B cell (primary cell): ENCODE results near the gene WIPI1. TPM values are rescaled to one million over a fixed set of nuclear protein-coding genes. Genes with fewer than 3 reads are reported as not detected.

Source experiments
- ATAC-seq: fragments of 200-7000 bp; cut with Tn5 transposase; one replicate; pipeline ENCODE4 v1.10.0; 2021; ENCODE audit warnings: low read depth, mild to moderate bottlenecking, moderate number of reproducible peaks, moderate library complexity
- CTCF ChIA-PET: fragments of 350-600 bp; sonication (Branson Sonifier 250); formaldehyde crosslinking; loops from one replicate; lab custom pipeline; 2021; ENCODE audit warnings: antibody characterized with exemption, inconsistent platforms; lab: Charles Lee
- POLR2A ChIA-PET: fragments of 350-600 bp; sonication (Branson Sonifier 250); formaldehyde crosslinking; loops from one replicate; lab custom pipeline; 2021; ENCODE audit warnings: antibody characterized with exemption; lab: Charles Lee
- DNase-seq: peaks from one replicate; pipeline ENCODE4 v3.0.0; 2013
- H2AFZ ChIP-seq: 2 replicates; pipeline ENCODE4 v1.6.1; 2012; ENCODE audit warnings: mild to moderate bottlenecking, low read depth, low read length; ENCODE audit not compliant: insufficient read depth, poor library complexity, severe bottlenecking
- H3K27ac ChIP-seq, 2 donors: 1 replicate in 1 of 2; 2 replicates in 1 of 2; pipeline ENCODE4 v1.5.1; 2012 to 2013; ENCODE audit warnings: low read length in 2 of 2, mild to moderate bottlenecking in 2 of 2, moderate library complexity in 1 of 2
- H3K27me3 ChIP-seq, 4 experiments: fragments of 200-600 bp in 1 of 4; sonication (generic) in 1 of 4; replicated peaks in 1 of 4; 1 replicate in 2 of 4; 2 replicates in 2 of 4; pipeline versions ENCODE4 v1.6.1 to v1.7.0; 2013 to 2016; ENCODE audit warnings: low read length in 3 of 4, mild to moderate bottlenecking in 2 of 4, mixed read lengths in 1 of 4, moderate library complexity in 1 of 4; ENCODE audit not compliant: insufficient read depth in 4 of 4, control insufficient read depth in 3 of 4; ENCODE audit errors: control extremely low read depth in 1 of 4
- H3K36me3 ChIP-seq, 2 experiments: replicated peaks in 1 of 2; 1 replicate in 1 of 2; 2 replicates in 1 of 2; pipeline versions ENCODE4 v1.6.1 to v1.7.1; 2013; ENCODE audit warnings: low read length in 1 of 2; ENCODE audit not compliant: insufficient read depth in 2 of 2, control insufficient read depth in 1 of 2; ENCODE audit errors: control extremely low read depth in 1 of 2, extremely low read depth in 1 of 2
- H3K4me1 ChIP-seq, 2 donors: fragments of 200-600 bp in 1 of 2; sonication (generic) in 1 of 2; 1 replicate in 1 of 2; 2 replicates in 1 of 2; pipeline versions ENCODE4 v1.5.1 to v1.6.1; 2013 to 2017; ENCODE audit warnings: low read length in 2 of 2; ENCODE audit not compliant: control insufficient read depth in 2 of 2, insufficient read depth in 2 of 2
- H3K4me2 ChIP-seq: replicated peaks from 2 replicates; pipeline ENCODE3; 2012; ENCODE audit warnings: mild to moderate bottlenecking, low read depth, low read length; ENCODE audit not compliant: poor library complexity, severe bottlenecking
- H3K4me3 ChIP-seq, 5 experiments: fragments of 200-600 bp in 1 of 5; sonication (generic) in 1 of 5; 1 replicate in 3 of 5; 2 replicates in 2 of 5; pipeline versions ENCODE4 v1.5.1 to v1.7.0; 2011 to 2016; ENCODE audit warnings: low read length in 4 of 5, mild to moderate bottlenecking in 4 of 5, low read depth in 2 of 5, control low read depth in 1 of 5, moderate library complexity in 1 of 5; ENCODE audit not compliant: insufficient read depth in 1 of 5; ENCODE audit errors: control extremely low read depth in 1 of 5, extremely low read depth in 1 of 5
- H3K79me2 ChIP-seq: fragments of 200-600 bp; sonication (generic); one replicate; pipeline ENCODE4 v1.6.0; 2016; ENCODE audit warnings: low read length; ENCODE audit not compliant: control insufficient read depth, insufficient read depth
- H3K9ac ChIP-seq: fragments of 200-600 bp; sonication (generic); 2 replicates; pipeline ENCODE4 v1.6.1; 2017; ENCODE audit warnings: mild to moderate bottlenecking, low read length, moderate library complexity
- H3K9me3 ChIP-seq, 3 donors: one replicate each; pipeline versions ENCODE4 v1.6.1 to v1.7.1; 2013; ENCODE audit warnings: low read length in 2 of 3; ENCODE audit not compliant: control insufficient read depth in 2 of 3, insufficient read depth in 1 of 3; ENCODE audit errors: control extremely low read depth in 1 of 3
- H4K20me1 ChIP-seq: 2 replicates; pipeline ENCODE4 v1.6.0; 2012; ENCODE audit warnings: mild to moderate bottlenecking, low read length; ENCODE audit not compliant: insufficient read depth, control insufficient read depth, poor library complexity, severe bottlenecking
- H3K27ac Mint-ChIP-seq: one replicate; pipeline ENCODE4 v1.8.0; 2021; ENCODE audit warnings: mixed read lengths
- H3K27me3 Mint-ChIP-seq: one replicate; pipeline ENCODE4 v1.8.0; 2021; ENCODE audit warnings: mixed read lengths
- H3K4me1 Mint-ChIP-seq: one replicate; pipeline ENCODE4 v1.8.0; 2021; ENCODE audit warnings: mixed read lengths
- H3K4me3 Mint-ChIP-seq: one replicate; pipeline ENCODE4 v1.8.0; 2021; ENCODE audit warnings: mixed read lengths
- H3K9me3 Mint-ChIP-seq: one replicate; pipeline ENCODE4 v1.8.0; 2022; ENCODE audit warnings: mixed read lengths; ENCODE audit not compliant: insufficient read depth
- CTCF ChIP-seq: fragments of 200-600 bp; IDR thresholded peaks from one replicate; pipeline ENCODE4 v1.8.0; 2022; ENCODE audit warnings: antibody characterized with exemption, mild to moderate bottlenecking
- EZH2 ChIP-seq: IDR thresholded peaks from 2 replicates; pipeline ENCODE4 v1.6.1; 2012; ENCODE audit warnings: borderline replicate concordance, low read depth, mild to moderate bottlenecking, moderate library complexity, low read length; ENCODE audit not compliant: insufficient read depth, poor library complexity, severe bottlenecking
- WGBS: methylation state at CpG from one replicate; pipeline ENCODE4 v1.1.5; 2013; ENCODE audit warnings: missing lambda C conversion rate; ENCODE audit not compliant: insufficient coverage; 5-methylcytosine and 5-hydroxymethylcytosine counted together
- intact Hi-C: fragments of 100-400 bp; cut with micrococcal nuclease; formaldehyde crosslinking; loops from one replicate; pipeline ENCODE4 v1.10.0; 2022
- polyA plus RNA-seq: library from polyadenylated mRNA; depleted of rRNA; stranded (reverse); fragments of >200 nt; gene quantifications from 2 replicates; pipeline ENCODE4 v1.2.3, GENCODE V29; 2012
- total RNA-seq, 2 donors: library from RNA; stranded (reverse); fragments of 120-200 nt in 1 of 2; gene quantifications; 1 replicate in 1 of 2; 2 replicates in 1 of 2; pipeline versions ENCODE4 v1.2.3 to v1.2.4, GENCODE V29; 2013 to 2022

Gene WIPI1
- total and polyA plus RNA-seq, 2 donors (not counting 1 experiment from before 2014, with no cell fraction given) = 6.0 to 14.7 TPM

GRCh38 chr17:68400404-68400735 is 56.9 kb downstream of the WIPI1 start:
- Histone ChIP-seq H3K9ac (no peak overlapping the region), H3K27ac (no peak overlapping the region), H3K27me3 (no peaks in the 10 kb centered on the region), H3K4me3 (no peak overlapping the region), H3K9me3 (peaks cover 0 to 5% (median 0%) of the 10 kb centered on the region in 3 donors), H2AFZ (no peak overlapping the region), H3K4me1 (peaks cover 0 to 6% of the 10 kb centered on the region in 2 donors), H3K4me2 (no peak overlapping the region), H4K20me1 (no peaks in the 10 kb centered on the region), H3K36me3 (no peaks in the 10 kb centered on the region), H3K79me2 (no peaks in the 10 kb centered on the region)
- POLR2A ChIA-PET = no interaction called here
- CTCF ChIA-PET = interaction anchor here (1.1 to 8.7 kb wide), 6 partner anchors 36 to 232 kb away, joined by 3 to 126 read pairs (median 8); no protein-coding TSS in a partner anchor
- intact Hi-C loops = no loop called here
- peaks cover 3% of the 10 kb centered on the region for H3K27me3 Mint-ChIP-seq
- WGBS = 83% methylated on average over 2 of the region's 4 CpGs
- peaks cover 8% of the 10 kb centered on the region for H3K4me1 Mint-ChIP-seq
- no peaks in the 10 kb centered on the region for H3K9me3 Mint-ChIP-seq
- no peak for ATAC-seq
- DNase-seq = no peak
- no peak overlapping the region for H3K4me3 Mint-ChIP-seq
- H3K27ac Mint-ChIP-seq = no peak overlapping the region
- no peak for TF ChIP-seq EZH2
- TF ChIP-seq CTCF = no peak

GRCh38 chr17:68399638-68400403 is 57.5 kb downstream of the WIPI1 start:
- Histone ChIP-seq H2AFZ (no peak overlapping the region), H3K4me3 (no peak overlapping the region), H3K9ac (no peak overlapping the region), H4K20me1 (no peaks in the 10 kb centered on the region), H3K27ac (no peak overlapping the region), H3K4me2 (no peak overlapping the region), H3K27me3 (no peaks in the 10 kb centered on the region), H3K9me3 (peaks cover 0 to 10% (median 4%) of the 10 kb centered on the region in 3 donors), H3K4me1 (peaks cover 0 to 6% of the 10 kb centered on the region in 2 donors), H3K36me3 (no peaks in the 10 kb centered on the region), H3K79me2 (no peaks in the 10 kb centered on the region)
- peaks cover 8% of the 10 kb centered on the region for H3K4me1 Mint-ChIP-seq
- DNase-seq (no peak), ATAC-seq (no peak)
- no peak overlapping the region for H3K4me3 Mint-ChIP-seq
- TF ChIP-seq EZH2 (no peak), CTCF (no peak)
- ChIA-PET POLR2A (interaction anchor here (1.3 kb wide), 1 partner anchor 109 kb away, joined by 5 read pairs; the partner anchor contains the start of genes ARSG and SLC16A6), CTCF (interaction anchor here (1.0 to 8.7 kb wide), 33 partner anchors 11 to 314 kb away, joined by 3 to 126 read pairs (median 5); partner anchors contain the start of genes AMZ2, ARSG, SLC16A6 and WIPI1)
- H3K9me3 Mint-ChIP-seq = no peaks in the 10 kb centered on the region
- H3K27ac Mint-ChIP-seq = no peak overlapping the region
- H3K27me3 Mint-ChIP-seq = peaks cover 3% of the 10 kb centered on the region
- 78% methylated on average over 13 of the region's 19 CpGs for WGBS
- intact Hi-C loops = loop anchor here (1.0 to 5.0 kb wide), 4 partner anchors 36 to 228 kb away; no protein-coding TSS in a partner anchor
